Cardiac muscle cell (in vitro differentiated cells and primary cell): ENCODE data around the gene FNDC10. TPM values are rescaled to one million over a fixed set of nuclear protein-coding genes. Genes with fewer than 3 reads are reported as not detected.

Source experiments
- DNase-seq, 2 donors: peaks; one replicate each; pipeline versions ENCODE4 v3.0.0 to v3.0.0-alpha.2; 2010 to 2017; ENCODE audit warnings: low read depth in 1 of 2, low spot score in 1 of 2
- H3K27ac ChIP-seq: fragments of 200-600 bp; sonication (generic); 2 replicates; pipeline ENCODE4 v1.5.1; 2016
- H3K27me3 ChIP-seq: fragments of 200-600 bp; sonication (generic); 2 replicates; pipeline ENCODE4 v1.6.0; 2016; ENCODE audit warnings: control low read depth
- H3K36me3 ChIP-seq: fragments of 200-600 bp; sonication (generic); 2 replicates; pipeline ENCODE4 v1.5.1; 2016; ENCODE audit warnings: control low read depth
- H3K4me1 ChIP-seq: fragments of 200-600 bp; sonication (generic); 2 replicates; pipeline ENCODE4 v1.8.1; 2017; ENCODE audit warnings: low read depth, mild to moderate bottlenecking, mixed run types
- H3K4me3 ChIP-seq: fragments of 200-600 bp; sonication (generic); 2 replicates; pipeline ENCODE4 v1.5.1; 2016; ENCODE audit warnings: mild to moderate bottlenecking
- H3K9me3 ChIP-seq: fragments of 200-600 bp; sonication (generic); 2 replicates; pipeline ENCODE4 v1.5.1; 2017; ENCODE audit warnings: low read depth, mild to moderate bottlenecking, control low read depth
- polyA plus RNA-seq: library from polyadenylated mRNA; unstranded; fragments of >200 nt; fragmentation: Nextera tagmentation; extraction: Ambion mirVana; gene quantifications from 2 replicates; pipeline ENCODE4 v1.2.1, GENCODE V29; 2016
- total RNA-seq: library from RNA; depleted of rRNA; stranded (reverse); fragments of >200 nt; gene quantifications from 2 replicates; pipeline ENCODE4 v1.2.3, GENCODE V29; 2016
- TF ChIP-seq, protein P1 (sequence below): IDR thresholded peaks from 2 replicates; pipeline ENCODE4 v1.5.1; 2012; ENCODE audit warnings: low read depth, mild to moderate bottlenecking, low read length

FNDC10 gene
- total and polyA plus RNA-seq, 2 experiments from 2014 or later = 30.9 to 62.3 TPM

- TF ChIP-seq, protein P1, sequence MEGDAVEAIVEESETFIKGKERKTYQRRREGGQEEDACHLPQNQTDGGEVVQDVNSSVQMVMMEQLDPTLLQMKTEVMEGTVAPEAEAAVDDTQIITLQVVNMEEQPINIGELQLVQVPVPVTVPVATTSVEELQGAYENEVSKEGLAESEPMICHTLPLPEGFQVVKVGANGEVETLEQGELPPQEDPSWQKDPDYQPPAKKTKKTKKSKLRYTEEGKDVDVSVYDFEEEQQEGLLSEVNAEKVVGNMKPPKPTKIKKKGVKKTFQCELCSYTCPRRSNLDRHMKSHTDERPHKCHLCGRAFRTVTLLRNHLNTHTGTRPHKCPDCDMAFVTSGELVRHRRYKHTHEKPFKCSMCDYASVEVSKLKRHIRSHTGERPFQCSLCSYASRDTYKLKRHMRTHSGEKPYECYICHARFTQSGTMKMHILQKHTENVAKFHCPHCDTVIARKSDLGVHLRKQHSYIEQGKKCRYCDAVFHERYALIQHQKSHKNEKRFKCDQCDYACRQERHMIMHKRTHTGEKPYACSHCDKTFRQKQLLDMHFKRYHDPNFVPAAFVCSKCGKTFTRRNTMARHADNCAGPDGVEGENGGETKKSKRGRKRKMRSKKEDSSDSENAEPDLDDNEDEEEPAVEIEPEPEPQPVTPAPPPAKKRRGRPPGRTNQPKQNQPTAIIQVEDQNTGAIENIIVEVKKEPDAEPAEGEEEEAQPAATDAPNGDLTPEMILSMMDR = no peak
- DNase-seq = no peak
- Histone ChIP-seq H3K36me3 (no peaks in the 10 kb centered on the region), H3K4me3 (no peak overlapping the region), H3K4me1 (no peaks in the 10 kb centered on the region), H3K27me3 (no peaks in the 10 kb centered on the region), H3K27ac (peak overlapping the region; percentile 52), H3K9me3 (no peaks in the 10 kb centered on the region)
Observed at GRCh38 chr1:1551524-1552262, 48.2 kb downstream of the FNDC10 start.

- H3K27ac ChIP-seq = peak overlapping the region; percentile 52
- TF ChIP-seq, protein P1 = peak; percentile 41
- DNase-seq = peak; percentile 40 to 57
Observed at GRCh38 chr1:1550591-1551432, 49.1 kb downstream of the FNDC10 start.

GRCh38 chr1:1550087-1550486 lies 49.8 kb downstream of the FNDC10 start:
- H3K27me3 ChIP-seq = no peaks in the 10 kb centered on the region
- H3K36me3 ChIP-seq = no peaks in the 10 kb centered on the region
- H3K9me3 ChIP-seq = no peaks in the 10 kb centered on the region
- DNase-seq = no peak
- peak overlapping the region; percentile 52 for H3K27ac ChIP-seq
- TF ChIP-seq, protein P1 = no peak
- H3K4me3 ChIP-seq = no peak overlapping the region
- H3K4me1 ChIP-seq = no peaks in the 10 kb centered on the region

More at GRCh38 chr1:1550591-1551432, 49.1 kb downstream of the FNDC10 start:
- Histone ChIP-seq H3K4me1 (no peaks in the 10 kb centered on the region), H3K4me3 (no peak overlapping the region), H3K9me3 (no peaks in the 10 kb centered on the region), H3K36me3 (no peaks in the 10 kb centered on the region), H3K27me3 (no peaks in the 10 kb centered on the region)

DNA sequence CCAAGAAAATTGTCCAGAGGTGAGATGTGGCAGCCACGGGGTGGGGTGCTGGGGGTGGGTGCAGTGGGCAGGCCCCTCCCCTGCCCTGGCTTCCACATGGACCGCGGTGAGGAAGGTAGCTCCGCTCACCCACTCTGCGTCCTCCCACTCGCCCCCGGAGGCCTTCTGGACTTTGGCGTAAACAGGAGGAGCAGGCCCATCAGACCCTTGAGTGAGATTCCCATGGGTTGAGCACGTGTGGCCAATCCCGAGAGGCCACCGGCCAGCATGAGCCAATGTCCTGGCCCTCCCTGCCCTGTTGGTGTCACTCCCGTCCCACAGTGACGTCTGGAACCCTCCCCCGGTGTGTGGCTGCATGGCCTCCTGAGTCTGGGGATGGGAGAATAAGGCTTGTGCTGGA lies 51.3 kb downstream of the FNDC10 start:
- no peak overlapping the region for H3K4me3 ChIP-seq
- TF ChIP-seq, protein P1 = no peak
- H3K27me3 ChIP-seq = no peaks in the 10 kb centered on the region
- DNase-seq = no peak
- no peaks in the 10 kb centered on the region for H3K4me1 ChIP-seq
- no peaks in the 10 kb centered on the region for H3K9me3 ChIP-seq
- no peaks in the 10 kb centered on the region for H3K36me3 ChIP-seq
- no peak overlapping the region for H3K27ac ChIP-seq

Other genes starting within 250 kb of the FNDC10 start
- gene MXRA8, start 241.6 kb downstream of the FNDC10 start, total RNA-seq = 50.4 and 90.1 TPM in 2 replicates
- gene MXRA8, start 241.6 kb downstream of the FNDC10 start, polyA plus RNA-seq = 42.2 and 58.8 TPM in 2 replicates
- 235 and 301 TPM in 2 replicates for gene AURKAIP1, start 224.9 kb downstream of the FNDC10 start, total RNA-seq
- 252 and 305 TPM in 2 replicates for gene AURKAIP1, start 224.9 kb downstream of the FNDC10 start, polyA plus RNA-seq
- gene CCNL2, start 200.8 kb downstream of the FNDC10 start, total RNA-seq = 183 and 230 TPM in 2 replicates
- 283 and 301 TPM in 2 replicates for gene CCNL2, start 200.8 kb downstream of the FNDC10 start, polyA plus RNA-seq
- 97.6 and 168 TPM in 2 replicates for gene MRPL20, start 192.8 kb downstream of the FNDC10 start, total RNA-seq
- 204 and 255 TPM in 2 replicates for gene MRPL20, start 192.8 kb downstream of the FNDC10 start, polyA plus RNA-seq
- 0.49 and 0.60 TPM in 2 replicates for gene ANKRD65, start 178.9 kb downstream of the FNDC10 start, total RNA-seq
- gene ANKRD65, start 178.9 kb downstream of the FNDC10 start, polyA plus RNA-seq = 0.32 and 2.0 TPM in 2 replicates
- gene VWA1, start 164.4 kb downstream of the FNDC10 start, total RNA-seq = 31.5 and 40.4 TPM in 2 replicates
- gene VWA1, start 164.4 kb downstream of the FNDC10 start, polyA plus RNA-seq = 31.5 and 48.1 TPM in 2 replicates
- 0.21 and 0.28 TPM in 2 replicates for gene ATAD3C, start 150.4 kb downstream of the FNDC10 start, total RNA-seq
- 0.49 and 0.53 TPM in 2 replicates for gene ATAD3C, start 150.4 kb downstream of the FNDC10 start, polyA plus RNA-seq
- gene ATAD3B, start 128.4 kb downstream of the FNDC10 start, total RNA-seq = 28.1 and 37.4 TPM in 2 replicates
- gene ATAD3B, start 128.4 kb downstream of the FNDC10 start, polyA plus RNA-seq = 25.8 and 30.2 TPM in 2 replicates
- gene ATAD3A, start 88.0 kb downstream of the FNDC10 start, total RNA-seq = 61.7 and 79.7 TPM in 2 replicates
- 74.8 and 77.9 TPM in 2 replicates for gene ATAD3A, start 88.0 kb downstream of the FNDC10 start, polyA plus RNA-seq
- 8.1 and 26.0 TPM in 2 replicates for gene TMEM240, start 59.5 kb downstream of the FNDC10 start, total RNA-seq
- 6.2 and 10.4 TPM in 2 replicates for gene TMEM240, start 59.5 kb downstream of the FNDC10 start, polyA plus RNA-seq
- 97.3 and 131 TPM in 2 replicates for gene SSU72, start 25.3 kb downstream of the FNDC10 start, total RNA-seq
- 172 and 202 TPM in 2 replicates for gene SSU72, start 25.3 kb downstream of the FNDC10 start, polyA plus RNA-seq
- 191 and 248 TPM in 2 replicates for gene MIB2, start 15.4 kb upstream of the FNDC10 start, total RNA-seq
- 160 and 168 TPM in 2 replicates for gene MIB2, start 15.4 kb upstream of the FNDC10 start, polyA plus RNA-seq
- 23.6 and 30.0 TPM in 2 replicates for gene MMP23B, start 32.0 kb upstream of the FNDC10 start, total RNA-seq
- 11.3 and 14.1 TPM in 2 replicates for gene MMP23B, start 32.0 kb upstream of the FNDC10 start, polyA plus RNA-seq
- 16.8 and 22.2 TPM in 2 replicates for gene CDK11B, start 58.9 kb upstream of the FNDC10 start, total RNA-seq
- 16.6 and 17.9 TPM in 2 replicates for gene CDK11B, start 58.9 kb upstream of the FNDC10 start, polyA plus RNA-seq
- 57.9 and 74.6 TPM in 2 replicates for gene SLC35E2B, start 92.7 kb upstream of the FNDC10 start, total RNA-seq
- gene SLC35E2B, start 92.7 kb upstream of the FNDC10 start, polyA plus RNA-seq = 30.7 and 44.3 TPM in 2 replicates
- 6.1 and 13.2 TPM in 2 replicates for gene CDK11A, start 124.2 kb upstream of the FNDC10 start, total RNA-seq
- gene CDK11A, start 124.2 kb upstream of the FNDC10 start, polyA plus RNA-seq = 12.4 and 16.6 TPM in 2 replicates
- gene NADK, start 178.3 kb upstream of the FNDC10 start, total RNA-seq = 49.2 and 71.2 TPM in 2 replicates
- gene NADK, start 178.3 kb upstream of the FNDC10 start, polyA plus RNA-seq = 42.7 and 45.2 TPM in 2 replicates